ENCODE data around the gene PKNOX2.

- TF ChIP-seq CTCF (IDR thresholded peaks at IDR 0.05) (no peak), POLR2A (IDR thresholded peaks at IDR 0.05) (no peak)
These were observed 109.0 kb downstream of the PKNOX2 start for GRCh38 chr11:125273519-125274000.
